ENCODE measurements around the gene ITGAX. TPM values are rescaled to one million over a fixed set of nuclear protein-coding genes. Genes with fewer than 3 reads are reported as not detected.

Gene ITGAX
- total and polyA plus RNA-seq, 10 of the 15 experiments (the other 5 are each of a cell fraction or from before 2014, with no cell fraction given): 1.6 to 37.9 (median 17.9) TPM

DNA sequence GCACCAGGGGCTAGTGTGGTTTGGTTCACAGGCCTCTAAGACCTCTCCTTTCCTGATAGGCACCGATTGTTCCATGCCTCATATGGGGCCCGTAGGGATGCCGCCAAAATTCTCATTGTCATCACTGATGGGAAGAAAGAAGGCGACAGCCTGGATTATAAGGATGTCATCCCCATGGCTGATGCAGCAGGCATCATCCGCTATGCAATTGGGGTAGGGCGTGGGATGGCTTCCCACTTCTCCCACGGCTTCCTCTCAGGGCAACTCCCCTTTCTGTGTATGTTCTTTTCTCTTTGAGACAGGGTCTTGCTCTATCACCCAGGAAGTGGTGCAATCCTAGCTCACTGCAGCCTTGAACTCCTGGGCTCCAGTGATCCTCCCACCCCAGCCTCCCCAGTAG lies 5.3 kb downstream of the ITGAX start:
- CTCF ChIA-PET: interaction anchor here (0.6 to 0.9 kb wide), 3 partner anchors 22 to 264 kb away, joined by 3 to 4 read pairs (median 4); no protein-coding TSS in a partner anchor
- 69% methylated on average over 7 of the region's 7 CpGs for WGBS (ENCODE audit: insufficient coverage, insufficient replicate concordance, low lambda C conversion rate, missing lambda C conversion rate)
- no peak for FAIRE-seq
- H3K27me3 ChIP-seq (replicated peaks in 1 of 2; ENCODE audit: control insufficient read depth in 2 of 2, insufficient read depth in 2 of 2, low read length in 1 of 2): no peaks in the 10 kb centered on the region
- no peak overlapping the region for H3K4me2 ChIP-seq (ENCODE audit: control insufficient read depth, insufficient read depth)
- H3K27ac ChIP-seq (ENCODE audit: control insufficient read depth, insufficient read depth): no peak overlapping the region
- in situ Hi-C loops (cut with MboI): no loop called here
- DNase-seq (ENCODE audit: low read depth, low spot score): no peak
- H3K36me3 ChIP-seq (ENCODE audit: control insufficient read depth in 2 of 2, insufficient read depth in 2 of 2, low read length in 1 of 2): no peaks in the 10 kb centered on the region
- H3K79me2 ChIP-seq (ENCODE audit: control insufficient read depth, insufficient read depth, low read length): no peaks in the 10 kb centered on the region
- RAD21 ChIA-PET (ENCODE audit: unreplicated experiment): no interaction called here
- BruUV-seq (replicated peaks): no TSS peak
- intact Hi-C loops (cut with micrococcal nuclease; ENCODE audit: unreplicated experiment): no loop called here
- H3K4me1 ChIP-seq (ENCODE audit: control insufficient read depth, insufficient read depth, low read length): peaks cover 15% of the 10 kb centered on the region
- H3K4me3 ChIP-seq: no peak overlapping the region
- no peak for ATAC-seq
- no peak overlapping the region for H2AFZ ChIP-seq (ENCODE audit: control insufficient read depth, low read depth, low read length)
- POLR2A ChIA-PET: no interaction called here
- H3K9me3 ChIP-seq (replicated peaks; ENCODE audit: control insufficient read depth, insufficient read depth, low read length): no peaks in the 10 kb centered on the region
- H4K20me1 ChIP-seq (ENCODE audit: control insufficient read depth, insufficient read depth): no peaks in the 10 kb centered on the region
- SMC1A ChIA-PET (ENCODE audit: uncharacterized antibody, unreplicated experiment): interaction anchor here (1.2 to 1.6 kb wide), 2 partner anchors 9 to 16 kb away, joined by 3 read pairs; no protein-coding TSS in a partner anchor
- H3K9ac ChIP-seq (ENCODE audit: control insufficient read depth, insufficient read depth, low read length): no peak overlapping the region
- TF ChIP-seq, protein P1, sequence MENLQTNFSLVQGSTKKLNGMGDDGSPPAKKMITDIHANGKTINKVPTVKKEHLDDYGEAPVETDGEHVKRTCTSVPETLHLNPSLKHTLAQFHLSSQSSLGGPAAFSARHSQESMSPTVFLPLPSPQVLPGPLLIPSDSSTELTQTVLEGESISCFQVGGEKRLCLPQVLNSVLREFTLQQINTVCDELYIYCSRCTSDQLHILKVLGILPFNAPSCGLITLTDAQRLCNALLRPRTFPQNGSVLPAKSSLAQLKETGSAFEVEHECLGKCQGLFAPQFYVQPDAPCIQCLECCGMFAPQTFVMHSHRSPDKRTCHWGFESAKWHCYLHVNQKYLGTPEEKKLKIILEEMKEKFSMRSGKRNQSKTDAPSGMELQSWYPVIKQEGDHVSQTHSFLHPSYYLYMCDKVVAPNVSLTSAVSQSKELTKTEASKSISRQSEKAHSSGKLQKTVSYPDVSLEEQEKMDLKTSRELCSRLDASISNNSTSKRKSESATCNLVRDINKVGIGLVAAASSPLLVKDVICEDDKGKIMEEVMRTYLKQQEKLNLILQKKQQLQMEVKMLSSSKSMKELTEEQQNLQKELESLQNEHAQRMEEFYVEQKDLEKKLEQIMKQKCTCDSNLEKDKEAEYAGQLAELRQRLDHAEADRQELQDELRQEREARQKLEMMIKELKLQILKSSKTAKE (IDR thresholded peaks at IDR 0.05; ENCODE audit: low read depth, poor library complexity, severe bottlenecking): no peak
- TF ChIP-seq SMAD1 (IDR thresholded peaks at IDR 0.05; ENCODE audit: low read depth, partially characterized antibody) (no peak), NFIC (IDR thresholded peaks at IDR 0.05; ENCODE audit: low read depth, low read length) (no peak), NFXL1 (IDR thresholded peaks at IDR 0.05; ENCODE audit: borderline replicate concordance) (no peak), EGR1 (IDR thresholded peaks at IDR 0.05; ENCODE audit: borderline replicate concordance in 1 of 2, low read depth in 2 of 2, low read length in 2 of 2) (no peak), HSF1 (IDR thresholded peaks at IDR 0.05; ENCODE audit: low read depth, low read length) (no peak), SPI1 (IDR thresholded peaks at IDR 0.05; ENCODE audit: borderline replicate concordance, insufficient read depth, low read depth, low read length) (no peak), WRNIP1 (IDR thresholded peaks at IDR 0.05; ENCODE audit: borderline replicate concordance, low read depth, low read length) (no peak), CEBPB (IDR thresholded peaks at IDR 0.05; ENCODE audit: borderline replicate concordance in 1 of 2, low read depth in 2 of 2, low read length in 2 of 2) (no peak), CREB1 (IDR thresholded peaks at IDR 0.05; ENCODE audit: low read depth) (no peak), SMARCA5 (IDR thresholded peaks at IDR 0.05) (no peak), CUX1 (IDR thresholded peaks at IDR 0.05; ENCODE audit: insufficient replicate concordance, low read depth, low read length) (no peak), ZBTB33 (IDR thresholded peaks at IDR 0.05) (no peak)

All from GM12878 (cell line).